GM12874 (cell line): ENCODE data around the gene VRTN.
A peak's percentile ranks its signal among the peaks of the same experiment; 100 is the strongest.

Experiments used
- CTCF ChIP-seq: IDR thresholded peaks from 2 replicates; pipeline ENCODE4 v1.5.1; 2011; ENCODE audit warnings: low read depth, mild to moderate bottlenecking, control low read depth, low read length, moderate library complexity; ENCODE audit not compliant: insufficient read depth

Gene VRTN

DNA sequence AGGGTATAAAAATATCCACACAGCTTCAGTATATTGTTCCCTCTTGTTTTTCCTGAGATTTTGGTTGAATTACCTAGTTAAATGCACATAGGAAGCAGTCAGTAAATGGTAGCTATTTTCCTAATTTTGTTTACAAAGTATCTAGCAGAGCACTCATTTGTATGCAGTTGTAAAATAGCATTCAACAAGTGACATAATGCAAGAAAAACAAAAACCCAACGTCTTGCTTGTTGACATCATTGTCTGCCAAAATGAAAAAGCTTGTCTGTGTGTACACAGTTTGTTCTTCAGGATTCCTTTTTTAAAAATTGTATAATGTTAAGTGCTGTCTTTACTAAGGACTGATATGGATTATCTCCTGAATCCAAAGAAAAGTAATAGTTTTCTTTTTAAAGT, 2.7 kb downstream of the VRTN start:
- no peak for TF ChIP-seq CTCF

DNA sequence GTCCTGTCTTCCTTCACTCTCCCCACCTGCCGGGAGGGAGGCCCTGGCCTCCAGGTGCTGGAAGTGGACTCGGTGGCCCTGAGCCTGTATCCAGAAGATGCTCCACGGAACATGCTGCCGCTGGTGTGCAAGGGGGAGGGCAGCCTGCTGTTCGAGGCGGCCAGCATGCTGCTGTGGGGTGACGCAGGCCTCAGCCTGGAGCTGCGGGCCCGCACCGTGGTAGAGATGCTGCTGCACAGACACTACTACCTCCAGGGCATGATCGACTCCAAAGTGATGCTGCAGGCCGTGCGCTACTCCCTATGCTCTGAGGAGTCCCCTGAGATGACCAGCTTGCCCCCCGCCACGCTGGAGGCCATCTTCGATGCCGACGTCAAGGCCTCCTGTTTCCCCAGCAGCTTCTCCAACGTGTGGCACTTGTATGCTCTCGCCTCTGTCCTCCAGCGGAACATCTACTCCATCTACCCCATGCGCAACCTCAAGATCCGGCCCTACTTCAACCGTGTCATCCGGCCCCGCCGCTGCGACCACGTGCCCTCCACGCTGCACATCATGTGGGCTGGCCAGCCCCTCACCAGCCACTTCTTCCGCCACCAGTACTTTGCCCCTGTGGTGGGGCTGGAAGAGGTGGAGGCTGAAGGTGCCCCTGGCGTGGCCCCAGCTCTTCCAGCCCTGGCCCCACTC, 8.8 kb downstream of the VRTN start:
- no peak for TF ChIP-seq CTCF

GRCh38 chr14:74357585-74357984, 9.3 kb downstream of the VRTN start:
- TF ChIP-seq CTCF: no peak

DNA sequence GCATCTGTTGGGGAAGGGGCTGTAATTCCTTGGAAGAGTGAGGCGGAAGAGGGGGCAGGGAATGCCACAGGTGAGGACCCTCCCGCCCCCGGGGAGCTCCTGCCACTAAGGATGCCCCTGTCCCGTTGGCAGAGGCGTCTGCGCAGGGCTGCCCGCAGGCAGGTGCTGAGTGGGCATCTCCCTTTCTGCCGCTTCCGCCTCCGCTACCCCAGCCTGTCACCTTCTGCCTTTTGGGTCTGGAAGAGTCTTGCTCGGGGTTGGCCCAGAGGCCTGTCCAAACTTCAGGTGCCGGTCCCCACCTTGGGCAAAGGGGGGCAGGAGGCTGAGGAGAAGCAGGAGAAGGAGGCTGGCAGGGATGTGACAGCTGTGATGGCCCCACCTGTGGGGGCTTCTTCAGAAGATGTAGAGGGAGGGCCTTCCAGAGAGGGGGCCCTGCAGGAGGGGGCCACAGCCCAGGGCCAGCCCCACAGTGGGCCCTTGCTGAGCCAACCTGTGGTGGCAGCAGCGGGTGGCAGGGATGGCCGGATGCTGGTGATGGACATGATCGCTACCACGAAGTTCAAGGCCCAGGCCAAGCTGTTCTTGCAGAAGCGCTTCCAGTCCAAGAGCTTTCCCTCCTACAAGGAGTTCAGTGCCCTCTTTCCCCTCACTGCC, 10.0 kb downstream of the VRTN start:
- no peak for TF ChIP-seq CTCF

- TF ChIP-seq CTCF: no peak
These were observed 11.9 kb downstream of the VRTN start for GRCh38 chr14:74360163-74360562.

- TF ChIP-seq CTCF: peak; percentile 94
These were observed 14.2 kb downstream of the VRTN start for GRCh38 chr14:74362361-74362915.

DNA sequence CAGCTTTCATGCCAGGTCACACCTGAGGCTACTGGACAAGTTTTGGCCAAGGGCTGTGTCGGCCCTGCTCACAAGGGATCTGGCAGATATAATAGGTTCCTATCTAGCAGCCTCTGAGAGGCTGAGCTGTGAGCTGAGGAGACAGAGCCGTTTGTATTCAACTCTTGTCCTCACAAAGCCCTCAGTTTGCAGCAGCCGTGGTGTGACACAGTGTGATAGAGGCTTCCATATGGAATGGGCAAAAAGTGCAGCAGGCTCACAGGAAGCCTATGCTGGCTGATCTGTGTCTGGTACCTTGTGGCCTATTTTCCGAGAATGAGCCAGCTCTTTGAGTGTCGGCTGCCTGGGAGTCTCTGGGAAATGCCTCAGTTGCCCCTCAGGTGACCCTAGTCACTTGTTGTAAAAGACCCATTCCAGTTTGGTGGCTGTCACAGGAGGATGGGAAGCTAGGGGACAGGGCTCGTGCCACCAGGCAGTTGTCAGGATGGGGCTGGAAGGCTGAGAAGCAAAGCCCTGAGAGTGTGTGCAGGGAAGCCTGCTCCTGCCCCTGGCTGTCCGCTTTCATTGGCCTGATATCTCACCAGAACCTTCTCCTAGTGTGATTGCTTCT, 16.1 kb downstream of the VRTN start:
- TF ChIP-seq CTCF: no peak
